ENCODE data around the gene FBRSL1.
"Not testable (repeated sequence)": the region's sequence is repeated elsewhere in the genome, so short reads cannot be mapped to it uniquely, and the experiment has no call there.

The FBRSL1 gene

DNA sequence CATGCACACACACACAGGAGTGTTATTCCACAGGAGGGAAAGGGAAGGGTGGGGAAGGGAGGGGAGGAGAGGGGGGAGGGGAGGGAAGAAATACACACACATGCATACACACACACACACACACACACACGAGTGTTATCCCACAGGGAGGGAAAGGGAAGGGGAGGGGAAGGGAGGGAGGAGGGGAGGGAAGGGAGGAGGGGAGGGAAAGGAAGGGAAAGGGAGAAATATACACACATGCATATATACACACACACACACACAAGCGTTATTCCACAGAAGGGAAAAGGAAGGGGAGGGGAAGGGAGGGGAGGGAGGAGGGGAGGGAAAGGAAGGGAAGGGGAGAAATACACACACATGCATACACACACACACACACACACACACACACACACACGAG lies 19.6 kb upstream of the FBRSL1 start:
- in situ Hi-C loops (cut with MboI; ENCODE audit: low sequenced_read_pairs) = no loop called here

DNA sequence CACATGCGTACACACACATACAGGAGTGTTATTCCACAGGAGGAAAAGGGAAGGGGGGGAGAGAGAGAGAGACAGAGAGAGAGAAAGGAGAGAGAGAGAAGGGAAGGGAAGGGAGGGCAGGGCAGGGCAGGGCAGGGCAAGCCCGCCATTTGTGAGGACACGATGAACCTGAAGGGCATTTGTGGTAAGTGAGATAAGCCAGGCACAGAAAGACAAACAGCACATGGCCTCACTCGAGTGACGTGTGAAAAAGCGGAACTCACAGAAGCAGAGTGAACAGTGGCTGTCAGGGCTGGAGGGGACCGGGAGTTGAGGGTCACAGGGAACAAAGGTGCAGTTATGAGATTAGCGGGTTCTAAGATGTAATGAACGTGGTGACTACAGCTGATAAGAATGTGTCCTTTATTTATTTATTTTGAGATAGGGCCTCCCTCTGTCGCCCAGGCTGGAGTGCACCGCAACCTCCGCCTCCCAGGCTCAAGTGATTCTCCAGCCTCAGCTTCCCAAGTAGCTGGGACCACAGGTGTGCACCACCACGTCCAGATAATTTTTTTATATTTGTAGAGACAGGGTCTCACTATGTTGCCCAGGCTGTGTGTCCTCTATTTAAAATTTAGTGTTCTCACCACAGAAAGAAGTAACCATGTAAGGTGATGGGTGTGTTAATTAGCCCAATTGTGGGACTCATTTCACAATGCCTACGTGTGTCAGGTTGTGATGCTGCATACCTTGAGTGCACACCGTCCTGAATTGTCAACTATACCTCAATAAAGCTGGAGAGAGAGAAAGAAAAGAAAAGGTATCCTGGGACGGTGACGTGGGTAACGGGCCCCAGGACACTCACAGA lies 18.7 kb upstream of the FBRSL1 start:
- in situ Hi-C loops (cut with MboI; ENCODE audit: low sequenced_read_pairs) = no loop called here

DNA sequence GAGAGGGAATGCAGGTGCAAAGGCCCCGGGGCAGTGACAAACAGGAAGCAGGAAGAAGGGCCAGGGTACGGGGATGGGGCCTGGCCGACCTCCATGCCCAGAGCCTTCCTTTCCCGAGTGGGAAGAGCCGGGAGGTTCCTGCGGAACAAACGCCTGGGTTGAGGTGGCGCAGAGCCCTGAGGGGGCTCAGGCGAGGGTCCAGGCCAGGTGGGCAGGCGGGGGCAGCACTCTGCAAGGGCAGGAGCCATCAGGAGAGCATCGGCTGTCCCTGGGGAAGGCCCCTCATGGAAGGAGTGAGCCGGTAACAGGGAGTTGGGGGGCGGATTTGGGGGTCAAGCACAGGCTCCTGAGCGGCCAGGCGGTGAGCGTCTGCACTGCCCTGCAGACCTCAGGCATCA lies 18.1 kb upstream of the FBRSL1 start:
- in situ Hi-C loops (cut with MboI; ENCODE audit: low sequenced_read_pairs) = no loop called here

DNA sequence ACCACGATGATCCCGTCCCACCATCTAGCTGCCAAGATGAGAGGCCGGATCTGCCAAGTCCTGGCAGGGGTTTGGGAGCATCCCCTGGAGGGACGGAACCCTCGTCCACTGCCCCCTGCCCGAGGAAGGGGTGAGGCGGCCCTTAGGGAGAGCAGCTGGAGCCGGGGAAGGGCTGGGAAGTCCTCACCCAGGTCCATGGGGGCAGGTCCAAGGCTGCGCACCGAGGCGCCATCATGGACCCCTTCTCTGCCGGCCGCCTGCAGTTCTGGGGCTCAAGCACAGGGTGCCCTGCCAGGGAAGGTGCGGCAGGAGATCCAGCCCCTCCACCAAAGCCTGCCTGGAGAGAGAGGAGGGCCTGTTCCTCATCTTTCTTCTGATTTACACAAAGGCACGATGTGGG lies 17.6 kb upstream of the FBRSL1 start:
- in situ Hi-C loops (cut with MboI; ENCODE audit: low sequenced_read_pairs) = no loop called here

DNA sequence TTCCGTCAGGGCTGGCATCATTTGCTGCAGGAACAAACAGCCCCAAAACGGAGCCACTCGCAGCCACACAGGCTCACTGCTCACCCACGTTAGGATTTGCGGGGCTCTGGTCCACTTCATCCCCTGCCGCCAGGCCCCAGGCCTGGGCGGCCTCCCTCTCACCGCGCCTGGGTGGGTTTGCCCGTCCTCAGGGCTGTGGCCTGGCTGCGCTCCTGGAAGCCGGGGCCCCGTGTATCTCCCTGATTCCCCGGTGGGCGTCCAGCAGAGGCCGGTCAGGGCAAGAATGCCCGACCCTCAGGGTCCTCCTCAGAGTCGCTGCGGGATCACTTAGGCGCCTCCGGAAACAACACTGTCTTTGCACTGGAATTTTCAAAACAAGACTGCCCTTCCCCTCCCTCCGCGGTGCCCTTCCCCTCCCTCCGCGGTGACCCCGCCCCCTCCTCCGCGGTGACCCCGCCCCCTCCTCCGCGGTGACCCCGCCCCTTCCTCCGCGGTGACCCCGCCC lies 15.7 kb upstream of the FBRSL1 start:
- in situ Hi-C loops (cut with MboI; ENCODE audit: low sequenced_read_pairs) = no loop called here

DNA sequence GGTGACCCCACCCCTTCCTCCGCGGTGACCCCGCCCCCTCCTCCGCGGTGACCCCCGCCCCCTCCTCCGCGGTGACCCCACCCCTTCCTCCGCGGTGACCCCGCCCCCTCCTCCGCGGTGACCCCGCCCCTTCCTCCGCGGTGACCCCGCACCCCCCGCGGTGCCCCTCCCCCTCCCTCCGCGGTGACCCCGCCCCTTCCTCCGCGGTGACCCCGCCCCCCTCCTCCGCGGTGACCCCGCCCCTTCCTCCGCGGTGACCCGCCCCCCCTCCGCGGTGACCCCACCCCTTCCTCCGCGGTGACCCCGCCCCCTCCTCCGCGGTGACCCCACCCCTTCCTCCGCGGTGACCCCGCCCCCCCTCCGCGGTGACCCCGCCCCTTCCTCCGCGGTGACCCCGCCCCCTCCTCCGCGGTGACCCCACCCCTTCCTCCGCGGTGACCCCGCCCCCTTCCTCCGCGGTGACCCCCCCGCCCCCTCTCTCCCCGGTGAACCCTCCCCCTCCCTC lies 15.1 kb upstream of the FBRSL1 start:
- in situ Hi-C loops (cut with MboI; ENCODE audit: low sequenced_read_pairs) = not testable (repeated sequence)

DNA sequence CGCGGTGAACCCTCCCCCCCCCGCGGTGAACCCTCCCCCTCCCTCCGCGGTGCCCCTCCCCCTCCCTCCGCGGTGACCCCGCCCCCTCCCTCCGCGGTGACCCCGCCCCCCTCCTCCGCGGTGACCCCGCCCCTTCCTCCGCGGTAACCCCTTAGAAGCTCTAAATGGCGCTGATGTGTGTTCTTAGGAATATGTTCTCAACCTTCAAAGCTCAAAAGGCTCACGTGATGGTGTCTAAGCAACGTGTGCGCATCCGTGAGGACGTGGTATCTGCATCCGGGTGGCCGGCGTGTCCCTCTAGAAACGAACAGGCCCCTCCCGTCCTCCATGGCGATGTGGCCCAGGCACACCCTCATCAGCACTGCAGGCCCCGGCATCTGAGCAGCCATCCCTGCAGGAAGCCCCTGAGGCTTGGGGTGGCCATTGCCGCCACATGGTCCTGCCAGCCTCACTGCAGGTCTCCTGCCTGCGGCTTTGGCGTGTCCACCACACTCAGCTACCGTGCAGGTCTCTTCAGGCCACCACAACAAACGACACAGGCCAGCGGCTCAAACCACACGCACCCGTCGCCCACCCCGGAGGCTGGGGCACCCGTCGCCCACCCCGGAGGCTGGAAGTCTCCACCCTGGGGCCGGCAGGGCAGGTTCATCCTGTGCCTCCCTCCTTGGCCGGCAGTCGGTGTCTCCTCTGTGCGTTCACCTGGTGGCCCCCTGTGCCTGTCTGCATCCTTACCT lies 14.5 kb upstream of the FBRSL1 start:
- in situ Hi-C loops (cut with MboI; ENCODE audit: low sequenced_read_pairs) = no loop called here

DNA sequence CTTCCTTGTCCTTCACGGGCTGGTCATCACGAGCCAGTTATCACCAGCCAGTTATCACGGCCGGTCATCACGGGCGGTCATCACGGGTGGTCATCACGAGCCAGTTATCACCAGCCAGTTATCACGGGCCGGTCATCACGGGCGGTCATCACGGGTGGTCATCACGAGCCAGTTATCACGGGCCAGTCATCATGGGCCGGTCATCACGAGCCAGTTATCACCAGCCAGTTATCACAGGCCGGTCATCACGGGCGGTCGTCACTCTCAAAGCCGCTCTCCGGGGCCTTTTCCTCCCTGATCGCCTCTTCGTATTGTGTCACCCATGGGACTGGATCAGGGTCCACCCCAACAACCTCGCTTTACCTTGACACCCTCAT lies 13.9 kb upstream of the FBRSL1 start:
- in situ Hi-C loops (cut with MboI; ENCODE audit: low sequenced_read_pairs) = no loop called here

DNA sequence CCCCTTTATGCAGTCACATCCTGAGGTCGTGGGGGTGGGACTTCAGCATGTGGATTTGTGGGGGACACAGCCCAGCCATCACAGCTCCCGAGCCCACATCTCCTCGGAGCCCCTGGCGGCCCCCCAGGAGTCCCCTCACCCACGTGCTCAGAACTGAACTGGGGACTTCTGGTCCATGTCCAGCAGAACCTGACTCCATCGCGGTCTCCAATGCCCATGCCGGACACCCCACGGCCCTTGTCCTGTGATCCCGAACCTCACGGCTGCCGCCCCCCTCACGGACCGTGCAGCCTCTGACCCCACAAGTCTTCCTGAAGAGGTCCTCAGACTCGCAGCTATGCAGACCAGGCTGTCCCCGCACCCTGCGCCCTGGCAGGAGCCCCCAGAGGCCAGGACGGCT lies 13.5 kb upstream of the FBRSL1 start:
- in situ Hi-C loops (cut with MboI; ENCODE audit: low sequenced_read_pairs) = no loop called here

DNA sequence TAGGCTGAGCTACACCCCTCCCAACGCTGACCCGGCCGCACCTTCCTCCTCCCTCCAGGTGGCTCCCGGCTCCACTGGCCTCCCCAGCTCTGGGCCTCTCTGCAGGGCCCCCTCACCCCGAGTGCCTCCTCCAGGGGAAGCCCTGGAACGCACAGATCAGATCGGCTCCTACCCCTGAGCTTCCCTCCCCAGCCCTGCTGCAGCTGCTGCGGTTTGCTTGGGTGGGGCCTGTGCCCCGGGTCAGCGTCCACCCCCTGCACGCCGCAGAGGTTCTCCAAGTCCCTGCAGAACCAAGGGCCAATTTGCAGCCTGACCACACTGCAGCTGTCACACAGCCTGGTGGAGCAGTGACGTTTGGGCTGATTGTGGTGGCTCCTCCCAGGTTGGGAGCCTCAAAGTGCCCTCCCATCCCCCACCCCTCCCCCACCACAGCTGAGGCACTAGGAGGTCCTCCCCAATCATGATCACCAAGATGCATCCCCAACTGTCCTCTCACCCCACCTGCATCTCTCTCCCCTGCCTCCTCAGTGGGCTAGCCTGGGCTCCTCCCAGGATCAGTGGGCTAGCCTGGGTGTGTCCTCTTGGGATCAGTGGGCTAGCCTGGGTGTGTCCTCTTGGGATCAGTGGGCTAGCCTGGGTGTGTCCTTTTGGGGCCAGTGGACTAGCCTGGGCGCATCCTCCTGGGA lies 12.8 kb upstream of the FBRSL1 start:
- in situ Hi-C loops (cut with MboI; ENCODE audit: low sequenced_read_pairs) = no loop called here

DNA sequence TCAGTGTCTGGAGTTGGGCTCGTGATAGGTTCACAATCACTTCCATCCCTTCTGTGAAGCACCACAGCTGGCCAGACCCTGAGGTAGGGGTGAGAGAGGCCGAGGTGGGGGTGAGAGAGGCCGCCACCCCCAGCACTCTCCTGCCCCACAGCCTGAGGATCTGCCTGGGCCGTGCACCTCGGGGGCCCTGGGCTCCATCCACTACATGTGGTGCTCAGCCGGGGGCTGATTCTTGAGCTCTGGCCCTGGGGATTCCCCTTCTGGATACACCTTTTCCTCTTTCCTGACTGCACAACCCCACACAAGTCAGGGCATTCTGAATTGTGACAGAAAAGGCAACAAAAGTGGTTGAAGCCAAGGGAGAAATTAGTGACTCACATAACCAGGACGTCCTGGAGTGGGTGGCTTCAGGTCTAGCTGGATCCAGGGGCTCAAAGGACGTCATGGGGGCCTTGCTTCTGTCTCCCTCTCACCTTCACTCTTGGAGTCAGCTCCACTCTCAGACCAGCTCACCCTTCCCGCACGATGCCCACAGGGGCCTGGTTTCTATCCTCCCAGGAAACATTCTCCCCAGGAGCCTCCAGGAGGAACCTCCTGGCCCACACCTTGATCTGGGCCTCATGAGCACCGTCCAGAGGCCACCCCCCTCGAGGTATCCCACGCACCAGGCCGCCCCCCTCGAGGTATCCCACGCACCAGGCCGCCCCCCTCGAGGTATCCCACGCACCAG lies 12.1 kb upstream of the FBRSL1 start:
- in situ Hi-C loops (cut with MboI; ENCODE audit: low sequenced_read_pairs) = no loop called here

DNA sequence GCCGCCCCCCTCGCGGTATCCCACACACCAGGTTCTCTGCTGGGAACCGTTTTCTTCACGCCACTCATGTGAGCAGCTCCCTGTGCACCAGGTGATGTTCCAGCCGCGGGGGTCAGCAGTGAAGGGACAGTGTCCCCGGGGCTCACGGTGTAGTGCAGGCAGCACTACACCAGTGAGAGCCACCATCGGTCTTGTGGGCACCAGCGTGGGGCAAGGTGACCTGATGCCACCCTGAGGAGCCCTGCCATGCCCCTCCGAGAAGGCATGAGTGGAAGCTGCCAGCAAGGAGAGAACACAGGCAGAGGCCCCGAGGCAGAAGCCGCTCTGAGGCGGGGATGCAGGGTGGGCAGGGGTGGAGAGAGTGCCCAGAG lies 11.5 kb upstream of the FBRSL1 start:
- in situ Hi-C loops (cut with MboI; ENCODE audit: low sequenced_read_pairs) = no loop called here

DNA sequence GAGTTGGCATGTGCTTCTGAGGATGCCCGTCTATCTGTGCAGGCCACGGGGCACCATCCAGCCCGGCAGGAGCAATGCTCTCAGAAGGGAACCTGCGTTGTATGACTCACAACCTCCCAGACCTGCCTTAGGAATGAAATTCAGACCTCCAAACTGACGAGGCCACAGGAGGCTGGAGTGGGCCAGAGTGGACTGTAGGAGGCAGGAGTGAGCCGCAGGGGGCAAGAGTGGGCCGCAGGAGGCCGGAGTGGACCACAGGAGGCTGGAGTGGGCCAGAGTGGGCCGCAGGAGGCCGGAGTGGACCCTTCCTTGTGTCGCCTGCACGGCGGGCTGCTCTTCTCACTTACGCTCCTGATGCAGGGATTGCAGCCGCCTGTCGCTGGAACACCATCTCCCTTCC lies 11.1 kb upstream of the FBRSL1 start:
- in situ Hi-C loops (cut with MboI; ENCODE audit: low sequenced_read_pairs) = no loop called here

DNA sequence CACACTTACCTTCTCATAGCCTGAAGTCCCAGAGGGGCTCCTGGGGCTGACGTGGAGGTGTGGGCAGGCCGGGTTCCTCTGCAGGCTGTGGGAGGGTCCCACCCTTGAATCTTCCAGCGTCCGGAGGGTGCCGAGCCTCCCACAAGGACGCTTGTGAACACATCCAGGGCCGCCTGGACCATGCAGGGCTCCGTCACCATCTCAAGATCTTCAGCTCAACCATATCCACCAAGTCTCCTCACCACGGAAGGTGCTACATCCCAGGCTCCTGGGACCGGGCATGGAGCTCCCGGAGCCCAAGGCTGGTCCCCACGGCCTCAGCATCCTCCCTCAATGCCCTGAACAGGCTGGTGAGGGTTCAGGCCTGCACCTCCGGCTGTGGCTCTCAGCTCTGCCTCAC lies 10.7 kb upstream of the FBRSL1 start:
- in situ Hi-C loops (cut with MboI; ENCODE audit: low sequenced_read_pairs) = no loop called here

DNA sequence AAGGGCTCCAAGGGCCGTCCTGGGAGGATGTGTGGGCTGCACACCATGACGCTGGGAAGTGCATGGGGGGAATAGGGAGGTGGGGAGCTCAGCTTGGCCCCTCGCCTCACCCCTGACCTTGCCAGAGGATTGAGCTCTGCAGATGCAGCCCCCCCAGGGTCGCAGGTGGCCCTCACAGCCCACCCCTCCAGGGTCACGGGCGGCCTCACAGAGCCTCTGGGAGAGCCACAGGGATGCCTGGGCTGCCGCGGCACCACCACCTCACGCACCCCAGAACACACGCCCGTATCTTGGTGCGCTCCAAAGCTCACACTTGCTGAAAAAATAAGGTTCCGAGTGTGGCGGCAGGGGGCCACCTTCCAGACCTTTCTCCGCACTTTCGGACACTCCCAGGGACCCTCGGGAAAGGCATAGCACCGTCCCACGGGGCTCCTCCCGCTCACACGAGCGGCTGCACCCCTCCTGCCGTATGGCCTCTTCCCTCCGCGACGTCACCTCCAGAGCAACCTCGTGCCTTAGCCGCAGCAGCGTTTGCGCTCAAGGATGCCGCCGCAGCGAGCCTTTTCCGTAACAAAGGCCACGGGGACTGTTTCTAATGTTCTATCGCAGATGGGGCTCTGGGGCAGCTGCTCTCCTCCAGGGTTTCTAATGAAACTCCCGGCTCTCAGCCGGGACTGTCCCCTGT lies 9.9 kb upstream of the FBRSL1 start:
- in situ Hi-C loops (cut with MboI; ENCODE audit: low sequenced_read_pairs) = no loop called here

DNA sequence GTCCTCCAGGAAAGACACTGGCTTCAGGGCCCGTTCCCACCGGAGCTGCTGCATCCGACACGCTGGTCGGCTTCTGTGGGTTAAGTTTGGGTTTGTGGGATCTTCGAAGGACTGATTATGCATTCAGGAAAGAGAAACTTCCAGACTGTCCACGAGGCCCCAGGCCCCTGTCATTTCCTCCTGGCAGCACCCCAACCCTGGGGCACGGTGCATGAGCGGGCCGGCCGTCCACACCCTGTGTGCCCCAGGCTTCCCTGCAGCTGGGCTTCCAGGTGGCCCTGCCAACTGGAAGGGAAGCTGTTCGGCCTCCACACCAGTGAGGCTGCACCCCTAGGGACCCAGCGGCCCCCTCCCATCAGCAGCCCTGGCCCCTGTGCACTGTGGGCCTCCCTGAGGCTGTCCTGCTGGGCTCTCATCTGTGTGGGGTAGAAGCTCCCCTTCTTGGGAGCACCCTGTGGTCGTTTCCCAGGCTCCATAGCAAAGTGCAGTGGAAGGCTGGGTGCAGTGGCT lies 9.3 kb upstream of the FBRSL1 start:
- in situ Hi-C loops (cut with MboI; ENCODE audit: low sequenced_read_pairs) = no loop called here

DNA sequence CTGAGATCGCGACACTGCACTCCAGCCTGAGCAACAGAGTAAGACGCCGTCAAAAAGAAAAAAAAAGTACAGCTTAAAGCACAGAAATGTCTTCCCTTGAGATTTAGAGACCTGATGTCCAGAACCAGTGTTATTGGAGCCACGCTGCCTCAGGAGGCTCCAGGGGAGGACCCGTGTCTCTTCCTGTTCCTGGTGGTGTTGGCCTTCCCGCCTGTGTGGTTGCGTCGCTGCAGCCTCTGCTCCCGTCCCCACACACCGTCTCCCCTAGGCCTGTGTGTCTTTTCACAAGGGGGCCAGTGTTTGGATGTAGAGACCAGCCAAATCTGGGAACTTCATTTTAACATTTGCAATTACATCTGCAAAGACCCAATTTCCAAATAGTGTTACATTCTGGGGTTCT lies 8.6 kb upstream of the FBRSL1 start:
- in situ Hi-C loops (cut with MboI; ENCODE audit: low sequenced_read_pairs) = no loop called here

DNA sequence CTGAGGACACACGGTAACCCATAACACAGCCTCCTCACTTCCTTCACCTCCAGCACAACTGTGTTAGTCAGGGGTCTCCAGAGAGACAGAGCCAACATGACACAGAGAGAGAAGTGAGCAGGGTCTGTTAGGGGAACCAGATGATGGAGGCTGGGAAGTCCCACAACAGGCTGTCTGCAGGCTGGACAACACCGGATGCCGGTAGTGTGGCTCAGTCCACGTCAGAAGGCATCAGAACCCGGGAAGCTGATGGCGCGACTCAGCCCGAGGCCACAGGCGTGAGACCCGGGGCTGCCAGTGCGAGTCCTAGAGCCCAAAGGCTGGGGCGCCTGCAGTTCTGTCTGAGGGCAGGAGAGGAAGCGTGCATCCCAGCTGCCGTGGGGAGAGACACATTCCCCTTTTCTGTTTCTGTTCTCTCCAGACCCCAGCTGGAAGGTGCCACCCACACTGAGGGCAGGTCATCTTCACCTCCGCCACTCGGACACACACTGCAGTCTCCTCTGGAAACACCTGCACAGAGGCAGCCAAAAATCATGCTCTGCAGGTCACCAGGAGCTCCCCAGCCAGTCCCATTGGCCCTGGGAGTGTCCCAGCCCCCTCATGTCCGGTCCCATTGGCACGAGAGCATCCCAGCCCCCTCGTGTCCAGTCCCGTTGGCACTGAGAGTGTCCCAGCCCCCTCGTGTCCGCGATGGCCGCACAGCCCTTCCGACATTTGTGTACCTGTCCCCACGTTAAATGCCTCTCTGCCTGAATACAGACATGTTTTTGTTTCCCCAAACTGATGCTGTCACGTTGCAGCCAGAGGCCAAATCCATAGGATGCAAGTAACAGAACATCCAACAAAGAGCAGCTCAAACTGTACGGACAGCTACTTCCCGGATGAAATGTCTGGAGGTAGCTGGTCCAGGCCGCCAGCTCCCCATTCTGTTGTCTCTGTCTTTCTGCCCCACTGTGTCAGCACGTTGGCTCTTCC lies 7.9 kb upstream of the FBRSL1 start:
- in situ Hi-C loops (cut with MboI; ENCODE audit: low sequenced_read_pairs) = no loop called here

DNA sequence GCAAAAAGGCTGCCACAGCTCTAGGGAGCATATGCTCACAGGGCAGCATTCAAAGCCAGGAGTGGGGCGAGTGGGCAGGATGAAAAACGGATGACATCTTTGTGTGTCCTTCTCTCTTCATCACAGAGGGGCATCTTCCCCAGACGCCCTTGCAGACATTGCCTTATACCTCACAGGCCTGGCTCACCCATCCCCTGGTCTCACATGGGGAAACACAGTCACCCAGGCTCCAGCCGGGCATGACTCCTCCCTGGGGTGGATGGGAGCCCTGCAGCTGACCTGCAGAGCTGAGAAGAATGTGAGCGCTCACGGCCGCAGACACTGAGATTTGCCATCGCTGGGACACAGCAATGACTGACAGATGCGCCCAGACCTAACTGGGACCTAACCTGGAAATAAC lies 7.2 kb upstream of the FBRSL1 start:
- in situ Hi-C loops (cut with MboI; ENCODE audit: low sequenced_read_pairs) = no loop called here
